ENCODE results near the gene ATP6AP1. TPM values are rescaled to one million over a fixed set of nuclear protein-coding genes. Genes with fewer than 3 reads are reported as not detected.

Gene ATP6AP1
- total and polyA plus RNA-seq, 9 of the 15 experiments (the other 6 are each of a cell fraction or from before 2014, with no cell fraction given), result 8.3 to 90.5 (median 52.9) TPM

- TF ChIP-seq, protein P1, sequence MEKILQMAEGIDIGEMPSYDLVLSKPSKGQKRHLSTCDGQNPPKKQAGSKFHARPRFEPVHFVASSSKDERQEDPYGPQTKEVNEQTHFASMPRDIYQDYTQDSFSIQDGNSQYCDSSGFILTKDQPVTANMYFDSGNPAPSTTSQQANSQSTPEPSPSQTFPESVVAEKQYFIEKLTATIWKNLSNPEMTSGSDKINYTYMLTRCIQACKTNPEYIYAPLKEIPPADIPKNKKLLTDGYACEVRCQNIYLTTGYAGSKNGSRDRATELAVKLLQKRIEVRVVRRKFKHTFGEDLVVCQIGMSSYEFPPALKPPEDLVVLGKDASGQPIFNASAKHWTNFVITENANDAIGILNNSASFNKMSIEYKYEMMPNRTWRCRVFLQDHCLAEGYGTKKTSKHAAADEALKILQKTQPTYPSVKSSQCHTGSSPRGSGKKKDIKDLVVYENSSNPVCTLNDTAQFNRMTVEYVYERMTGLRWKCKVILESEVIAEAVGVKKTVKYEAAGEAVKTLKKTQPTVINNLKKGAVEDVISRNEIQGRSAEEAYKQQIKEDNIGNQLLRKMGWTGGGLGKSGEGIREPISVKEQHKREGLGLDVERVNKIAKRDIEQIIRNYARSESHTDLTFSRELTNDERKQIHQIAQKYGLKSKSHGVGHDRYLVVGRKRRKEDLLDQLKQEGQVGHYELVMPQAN (IDR thresholded peaks at IDR 0.05; ENCODE audit: borderline replicate concordance), result peak; percentile 34; the same call in 1 of the 2 replicates
- TF ChIP-seq MAZ (CRISPR knock-in tag; conservative IDR thresholded peaks at IDR 0.05 in 1 of 2, IDR thresholded peaks at IDR 0.05 in 1 of 2), result peak in 1 of 2 experiments; percentile 44; a peak in 1 of 4 replicates
- 0 out of 2 replicates have a peak, but pooled peaks have one; percentile 20 for TF ChIP-seq GABPA (tag; conservative IDR thresholded peaks at IDR 0.05; ENCODE audit: low read depth)
- TF ChIP-seq ZNF197 (CRISPR knock-in tag; IDR thresholded peaks at IDR 0.05; ENCODE audit: low read depth), result 0 out of 2 replicates have a peak, but pooled peaks have one; percentile 52
- TF ChIP-seq SMAD4 (CRISPR knock-in tag; conservative IDR thresholded peaks at IDR 0.05), result 0 out of 2 replicates have a peak, but pooled peaks have one; percentile 87
- TF ChIP-seq SIN3A (IDR thresholded peaks at IDR 0.05; ENCODE audit: borderline replicate concordance in 2 of 2, control insufficient read depth in 1 of 2, low read depth in 2 of 2, low read length in 2 of 2), result peak in 1 of 2 experiments; percentile 32; a peak in 1 of 4 replicates
- 0 out of 2 replicates have a peak, but pooled peaks have one; percentile 26 for TF ChIP-seq NBN (IDR thresholded peaks at IDR 0.05; ENCODE audit: low read depth)
- TF ChIP-seq, protein P2, sequence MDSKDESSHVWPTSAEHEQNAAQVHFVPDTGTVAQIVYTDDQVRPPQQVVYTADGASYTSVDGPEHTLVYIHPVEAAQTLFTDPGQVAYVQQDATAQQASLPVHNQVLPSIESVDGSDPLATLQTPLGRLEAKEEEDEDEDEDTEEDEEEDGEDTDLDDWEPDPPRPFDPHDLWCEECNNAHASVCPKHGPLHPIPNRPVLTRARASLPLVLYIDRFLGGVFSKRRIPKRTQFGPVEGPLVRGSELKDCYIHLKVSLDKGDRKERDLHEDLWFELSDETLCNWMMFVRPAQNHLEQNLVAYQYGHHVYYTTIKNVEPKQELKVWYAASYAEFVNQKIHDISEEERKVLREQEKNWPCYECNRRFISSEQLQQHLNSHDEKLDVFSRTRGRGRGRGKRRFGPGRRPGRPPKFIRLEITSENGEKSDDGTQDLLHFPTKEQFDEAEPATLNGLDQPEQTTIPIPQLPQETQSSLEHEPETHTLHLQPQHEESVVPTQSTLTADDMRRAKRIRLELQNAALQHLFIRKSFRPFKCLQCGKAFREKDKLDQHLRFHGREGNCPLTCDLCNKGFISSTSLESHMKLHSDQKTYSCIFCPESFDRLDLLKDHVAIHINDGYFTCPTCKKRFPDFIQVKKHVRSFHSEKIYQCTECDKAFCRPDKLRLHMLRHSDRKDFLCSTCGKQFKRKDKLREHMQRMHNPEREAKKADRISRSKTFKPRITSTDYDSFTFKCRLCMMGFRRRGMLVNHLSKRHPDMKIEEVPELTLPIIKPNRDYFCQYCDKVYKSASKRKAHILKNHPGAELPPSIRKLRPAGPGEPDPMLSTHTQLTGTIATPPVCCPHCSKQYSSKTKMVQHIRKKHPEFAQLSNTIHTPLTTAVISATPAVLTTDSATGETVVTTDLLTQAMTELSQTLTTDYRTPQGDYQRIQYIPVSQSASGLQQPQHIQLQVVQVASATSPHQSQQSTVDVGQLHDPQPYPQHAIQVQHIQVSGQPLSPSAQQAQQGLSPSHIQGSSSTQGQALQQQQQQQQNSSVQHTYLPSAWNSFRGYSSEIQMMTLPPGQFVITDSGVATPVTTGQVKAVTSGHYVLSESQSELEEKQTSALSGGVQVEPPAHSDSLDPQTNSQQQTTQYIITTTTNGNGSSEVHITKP (IDR thresholded peaks at IDR 0.05; ENCODE audit: partially characterized antibody), result peak; percentile 78
- TF ChIP-seq ZNF764 (CRISPR knock-in tag; IDR thresholded peaks at IDR 0.05; ENCODE audit: low read depth), result no peak
- peak in 1 of 2 experiments; percentile 50; a peak in 1 of 4 replicates for TF ChIP-seq HDAC1 (IDR thresholded peaks at IDR 0.05)
Observed at GRCh38 chrX:154457491-154458115, 29.1 kb downstream of the ATP6AP1 start (continued).

Data from K562 (cell line).